HG02759 (cell line): Measurements from ENCODE around the gene ASCL5.
"Not testable (repeated sequence)": the region's sequence is repeated elsewhere in the genome, so short reads cannot be mapped to it uniquely, and the experiment has no call there.

Experiments used
- ATAC-seq: cut with Tn5 transposase; IDR thresholded peaks from one replicate; pipeline ENCODE4 v1.9.1; 2021; ENCODE audit warnings: mild to moderate bottlenecking, moderate library complexity; ENCODE audit not compliant: unreplicated experiment

The ASCL5 gene, protein sequence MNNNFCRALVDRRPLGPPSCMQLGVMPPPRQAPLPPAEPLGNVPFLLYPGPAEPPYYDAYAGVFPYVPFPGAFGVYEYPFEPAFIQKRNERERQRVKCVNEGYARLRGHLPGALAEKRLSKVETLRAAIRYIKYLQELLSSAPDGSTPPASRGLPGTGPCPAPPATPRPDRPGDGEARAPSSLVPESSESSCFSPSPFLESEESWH

DNA sequence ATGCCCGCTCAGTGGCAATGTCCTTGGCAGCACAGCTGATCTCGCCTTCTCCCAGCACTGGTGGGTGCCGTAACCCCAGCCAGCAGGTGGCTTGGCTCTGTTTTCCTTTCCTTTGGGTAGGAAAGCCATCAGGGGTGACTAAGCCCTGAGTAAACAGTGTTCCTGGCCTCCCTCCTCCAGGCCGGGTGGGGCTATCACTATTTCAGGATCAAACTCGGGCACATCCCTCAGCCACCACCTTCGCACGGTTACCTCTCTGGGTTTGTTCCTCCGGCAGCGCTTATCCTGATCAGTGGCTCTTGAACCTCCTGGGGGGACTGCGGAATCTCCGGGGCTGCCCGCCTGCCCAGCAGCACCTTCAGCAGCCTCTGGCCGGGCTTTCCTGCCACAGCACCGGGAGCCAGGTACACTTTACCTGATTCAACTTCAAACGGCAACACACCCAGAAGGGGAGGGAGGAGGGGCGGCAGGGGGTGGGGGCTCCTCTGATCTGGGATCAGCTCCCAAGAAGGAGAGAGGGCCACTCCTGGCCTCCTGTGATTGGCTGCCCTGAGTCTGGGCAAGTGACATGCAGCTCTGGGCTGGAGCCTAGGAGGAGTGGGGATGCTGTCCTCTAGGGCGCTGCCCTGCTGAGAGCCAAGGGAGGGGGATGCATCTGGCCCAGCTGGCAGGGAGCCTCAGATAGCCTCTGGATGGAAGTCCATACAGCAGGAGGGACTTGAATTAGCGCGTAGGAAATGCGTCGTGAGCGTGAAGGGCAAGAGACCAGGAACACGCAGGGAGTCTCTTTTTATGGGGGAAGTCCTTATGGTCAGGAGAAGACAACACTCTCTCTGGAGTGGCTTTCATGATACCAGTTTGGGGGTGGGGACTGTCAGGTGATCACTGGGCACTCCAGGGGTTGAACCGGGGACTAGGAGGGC is at the start of gene ASCL5:
Gene ASCL5, minus strand, starts transcription at position 353 of the 923 bp plus-strand sequence. CDS start 11,812 bp downstream, outside the sequence.
- ATAC-seq = no peak

DNA sequence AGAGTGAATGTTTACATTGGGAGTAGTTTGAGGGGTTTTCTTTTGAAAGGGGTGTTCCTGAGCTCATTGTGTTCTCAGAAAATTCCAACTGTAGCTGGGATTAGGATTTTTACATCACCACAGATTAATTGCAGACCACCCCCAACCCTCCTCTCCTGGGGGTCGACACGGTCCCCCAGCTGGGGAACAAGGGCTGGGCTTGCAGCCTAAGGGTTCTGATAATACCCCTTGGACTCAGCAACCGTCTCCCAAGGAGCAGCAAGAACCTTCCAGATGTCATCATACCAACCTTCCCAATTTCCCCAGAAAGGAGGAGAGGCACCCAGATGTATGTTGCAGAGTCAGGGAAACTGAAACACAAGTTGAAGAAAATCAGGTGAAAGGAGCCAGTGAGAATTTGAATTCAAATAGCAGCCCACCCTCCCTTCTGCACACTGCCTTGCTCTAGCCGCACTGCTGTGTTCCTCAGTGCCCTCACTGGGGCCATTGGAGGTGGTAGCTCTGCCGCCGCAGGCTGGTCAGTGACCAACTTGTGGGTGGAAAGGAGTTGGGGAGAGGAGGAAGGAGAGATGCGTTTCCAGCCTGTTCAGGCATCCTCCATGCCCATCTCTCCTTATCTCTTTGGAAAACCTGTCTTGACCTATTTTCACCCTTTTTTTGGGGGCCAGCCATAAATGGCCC is 49.0 kb upstream of the ASCL5 start:
- ATAC-seq = no peak

DNA sequence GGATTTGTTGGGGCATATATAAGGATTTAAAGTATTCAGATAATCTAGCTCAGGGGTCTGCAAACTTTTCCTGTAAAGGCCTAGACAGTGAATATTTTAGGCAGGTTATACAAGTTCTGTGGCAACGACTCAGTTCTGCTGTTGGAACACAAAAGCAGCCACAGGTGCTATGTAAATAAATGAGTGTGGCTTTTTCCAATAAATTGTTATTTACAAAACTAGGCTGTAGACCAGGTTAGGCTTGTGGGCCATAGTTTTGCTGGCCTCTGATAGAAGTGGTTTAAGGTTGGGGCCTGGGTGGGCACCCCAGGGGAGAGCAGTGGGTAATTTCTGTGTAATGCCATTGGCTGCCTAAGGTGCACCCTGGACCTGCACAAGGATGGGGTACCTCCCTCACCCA is 46.8 kb upstream of the ASCL5 start:
- ATAC-seq = no peak

DNA sequence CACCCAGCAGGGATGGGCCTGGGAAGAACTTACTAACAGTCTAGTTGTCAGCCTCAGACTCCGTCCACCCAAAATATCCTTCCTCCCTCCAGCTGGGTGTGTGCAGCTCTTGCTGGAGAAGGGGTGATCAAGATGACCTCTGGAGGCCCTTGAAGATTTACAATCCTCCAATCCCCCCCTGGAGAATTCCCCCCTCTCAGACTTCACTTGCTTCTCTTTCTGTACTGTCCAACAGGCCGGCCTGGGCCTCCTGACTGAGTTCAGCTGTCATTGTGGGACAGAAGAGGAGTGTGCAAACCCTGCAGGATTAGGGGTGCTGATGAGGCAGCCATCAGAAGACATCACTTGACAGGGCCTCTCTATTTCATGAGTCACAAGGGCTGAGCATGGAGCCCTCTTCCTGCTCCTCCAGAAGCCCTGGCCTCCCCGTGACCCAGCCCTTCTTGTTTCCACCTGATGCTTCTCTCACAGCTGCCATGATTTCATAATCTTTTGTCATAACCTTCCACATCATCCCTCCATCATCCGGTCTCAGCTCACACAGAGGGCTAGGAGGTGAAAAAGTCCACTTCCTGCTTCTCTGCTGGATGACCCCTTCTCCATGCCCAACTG is 46.1 kb upstream of the ASCL5 start:
- no peak for ATAC-seq

DNA sequence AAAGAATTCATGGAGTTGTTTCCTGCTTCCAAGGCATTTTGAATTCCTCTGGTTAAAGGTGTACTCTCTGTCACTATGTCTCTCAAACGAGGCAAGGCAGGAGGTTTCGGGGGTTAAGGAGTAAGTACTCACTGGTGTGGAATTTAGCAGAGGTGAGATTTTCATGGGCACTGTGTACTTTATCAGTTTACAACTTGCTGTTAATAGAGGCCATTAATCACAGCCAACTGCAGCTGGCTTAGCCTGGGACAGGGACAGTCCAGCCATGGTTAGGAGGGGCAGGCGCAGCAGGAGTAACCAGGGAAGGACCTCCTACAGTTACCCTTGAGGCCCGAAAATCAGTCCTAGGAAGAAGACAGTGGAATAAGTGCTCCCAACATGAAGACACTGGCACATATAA is 45.3 kb upstream of the ASCL5 start:
- ATAC-seq = no peak

DNA sequence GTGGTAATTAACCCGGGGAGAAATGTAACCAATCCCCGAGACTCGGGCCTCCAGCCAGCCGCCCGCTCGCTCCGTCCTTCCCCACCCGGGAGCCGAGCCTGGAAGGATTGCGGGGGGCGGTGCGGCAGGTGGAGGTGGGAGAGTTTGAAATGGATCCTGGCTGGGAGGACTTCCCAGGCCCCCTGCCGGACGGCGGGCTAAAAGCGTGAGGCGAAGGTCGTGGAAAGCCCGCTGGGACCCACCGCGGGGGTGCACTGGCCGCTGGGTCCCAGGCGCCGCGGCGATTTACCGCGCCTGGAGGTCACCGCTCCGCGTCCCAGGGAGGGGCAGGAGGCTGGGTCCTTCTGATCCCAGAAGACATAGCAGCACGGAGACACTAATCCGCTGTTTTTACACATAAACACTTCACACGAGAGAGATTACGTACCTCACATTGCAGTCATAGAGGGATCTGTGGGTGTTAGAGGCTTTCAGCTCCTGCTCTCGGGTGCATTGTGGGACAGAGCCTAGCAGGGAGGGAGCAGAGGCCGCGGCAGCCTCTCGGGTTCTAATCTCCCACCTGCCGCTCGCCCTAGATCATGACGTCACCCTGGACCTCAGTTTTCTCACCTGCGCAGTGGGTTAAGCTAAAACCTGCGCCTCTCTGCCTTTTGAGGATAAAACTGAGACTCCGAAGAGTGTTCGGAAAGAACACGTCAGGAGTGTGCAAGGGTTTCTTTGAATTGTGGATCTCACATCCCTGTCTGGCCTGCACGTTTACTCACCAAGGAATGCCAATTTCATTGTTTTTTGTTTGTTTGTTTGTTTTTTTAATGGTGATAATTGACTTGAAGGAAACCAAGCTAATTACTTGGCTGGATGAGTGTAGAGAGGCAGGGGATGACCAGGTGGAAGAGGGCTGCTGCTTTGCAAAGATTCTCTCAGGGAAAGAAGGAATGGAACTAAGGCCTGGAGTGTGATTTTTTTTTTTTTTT is 44.4 kb upstream of the ASCL5 start:
- ATAC-seq = peak; percentile 49

DNA sequence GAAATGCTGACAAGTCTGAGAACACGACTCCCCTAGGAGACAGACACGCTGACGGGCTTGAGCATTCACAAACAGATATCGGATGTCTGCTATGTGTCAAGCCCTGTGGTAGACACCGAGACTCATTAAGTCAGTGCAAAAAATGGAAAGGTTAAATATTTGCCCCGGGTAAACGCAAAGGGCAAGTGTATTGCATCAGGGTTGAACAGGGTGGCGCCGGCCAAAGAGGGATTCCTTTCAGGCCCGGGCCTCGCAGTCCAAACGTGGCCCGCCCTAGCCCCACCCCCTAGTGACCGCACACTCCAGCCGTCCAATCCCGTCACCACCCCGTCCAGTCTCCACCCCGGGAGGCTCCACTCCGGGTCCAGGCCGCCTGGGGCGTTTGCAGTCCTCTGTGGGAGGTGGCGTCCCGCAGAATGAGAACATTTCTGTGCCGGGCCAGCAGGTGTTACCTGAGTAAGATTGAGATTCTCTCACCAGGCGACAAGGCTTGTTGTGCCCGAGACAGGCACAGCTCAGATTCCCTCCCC is 43.6 kb upstream of the ASCL5 start:
- peak; percentile 97 for ATAC-seq

DNA sequence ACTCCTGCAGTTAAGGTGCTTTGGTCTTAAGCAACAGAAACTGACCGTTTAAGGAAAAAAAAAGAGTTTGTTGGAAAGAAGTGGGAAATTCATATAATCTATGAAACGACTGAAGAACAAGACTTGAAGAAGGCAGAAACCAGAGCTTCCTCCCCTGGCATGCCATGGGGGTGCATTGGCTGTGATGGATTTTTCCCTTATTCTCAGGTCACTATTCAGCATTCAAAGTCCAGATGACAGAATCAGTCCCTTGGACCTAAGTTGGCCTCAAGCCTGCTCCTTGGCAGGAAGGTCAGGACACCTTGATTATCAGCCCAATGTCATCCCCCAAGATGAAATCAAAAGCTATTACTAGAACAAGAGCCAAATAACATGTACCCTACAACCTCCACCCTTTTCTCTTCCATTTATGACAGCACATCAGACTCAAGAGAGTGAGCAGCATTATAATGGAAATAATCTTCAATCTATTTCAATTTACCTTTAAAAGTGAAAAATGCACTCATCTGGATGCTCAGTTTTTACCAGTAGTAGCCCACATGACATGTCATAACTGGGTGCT is 43.1 kb upstream of the ASCL5 start:
- no peak for ATAC-seq

DNA sequence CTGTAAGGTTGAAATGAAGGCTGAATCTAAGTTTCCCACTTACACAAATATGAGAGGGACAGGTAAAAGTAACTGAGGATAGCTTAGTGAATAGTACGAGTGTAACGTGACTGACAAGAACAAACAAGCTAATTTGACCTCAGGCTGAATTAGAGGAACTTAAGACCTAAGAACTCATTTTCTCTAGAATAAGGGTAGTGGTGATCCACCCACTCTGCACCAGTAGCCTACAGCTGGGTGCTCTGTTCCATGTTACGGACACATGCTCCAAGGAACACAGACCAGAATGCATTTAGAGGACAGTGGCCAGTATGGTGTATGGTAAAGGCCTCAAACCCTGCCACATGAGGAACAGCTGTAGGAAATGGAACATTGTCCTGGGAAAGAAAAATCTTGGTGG is 42.2 kb upstream of the ASCL5 start:
- no peak for ATAC-seq

DNA sequence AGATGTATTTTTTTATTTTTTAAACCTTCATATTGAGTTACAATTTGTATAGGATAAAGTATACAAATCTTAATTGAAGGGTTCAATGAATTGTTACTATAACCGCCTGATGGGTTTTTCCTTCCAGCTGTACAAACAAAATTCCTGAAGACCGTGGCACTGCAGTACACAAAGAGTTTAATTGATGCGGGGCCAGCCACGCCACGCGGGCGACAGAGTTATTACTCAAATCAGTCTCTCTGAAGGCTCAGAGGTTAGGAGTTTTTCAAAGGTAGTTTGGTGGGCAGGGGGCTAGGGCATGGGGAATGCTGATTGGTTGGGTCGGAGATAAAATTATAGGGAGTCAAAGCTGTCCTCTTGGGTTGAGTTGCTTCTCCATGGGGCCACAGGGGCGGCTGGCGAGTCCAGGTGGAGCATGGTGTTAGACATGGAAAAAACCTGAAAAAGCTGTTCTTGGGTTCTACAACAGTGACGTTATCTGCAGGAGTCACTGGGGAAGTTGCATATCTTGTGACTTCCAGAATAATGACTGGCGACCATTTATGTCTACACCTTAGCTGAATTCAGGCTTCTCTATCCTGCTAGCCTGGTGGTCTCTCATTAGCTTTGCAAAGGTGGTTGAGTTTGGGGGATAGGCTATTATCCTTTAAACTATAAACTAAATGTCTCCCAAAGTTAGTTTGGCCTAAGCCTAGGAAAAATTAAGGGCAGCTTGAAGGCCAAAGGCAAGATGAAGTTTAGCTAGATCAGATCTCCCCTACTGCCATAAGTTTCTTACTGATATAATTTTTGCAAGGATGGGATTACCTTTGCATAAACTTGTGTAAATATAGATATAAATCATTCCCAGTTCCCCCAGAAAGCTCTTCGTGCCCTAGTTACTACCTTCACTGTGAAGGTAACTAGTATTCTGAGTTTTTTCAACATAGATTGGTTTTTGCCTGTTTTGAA is 40.3 kb upstream of the ASCL5 start:
- ATAC-seq = no peak

DNA sequence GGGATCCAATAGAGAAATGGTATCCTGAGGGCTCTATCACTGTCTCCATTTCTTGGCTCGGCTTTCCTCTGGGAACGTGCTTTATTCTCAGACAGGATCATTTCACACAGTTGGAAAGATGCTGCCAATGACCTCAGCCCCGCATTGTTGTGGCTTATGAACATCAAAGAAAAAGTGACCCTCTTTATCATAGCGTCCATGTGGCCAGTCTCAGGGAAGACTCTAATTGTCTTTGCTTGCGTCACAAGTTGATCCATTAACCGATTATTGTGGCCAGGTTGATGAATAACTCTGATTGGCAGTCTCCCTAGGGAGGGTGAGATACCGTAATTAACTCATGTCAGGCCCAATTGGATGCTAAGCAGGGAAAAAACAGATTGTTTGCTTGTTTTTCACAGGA is 37.7 kb upstream of the ASCL5 start:
- ATAC-seq = no peak

DNA sequence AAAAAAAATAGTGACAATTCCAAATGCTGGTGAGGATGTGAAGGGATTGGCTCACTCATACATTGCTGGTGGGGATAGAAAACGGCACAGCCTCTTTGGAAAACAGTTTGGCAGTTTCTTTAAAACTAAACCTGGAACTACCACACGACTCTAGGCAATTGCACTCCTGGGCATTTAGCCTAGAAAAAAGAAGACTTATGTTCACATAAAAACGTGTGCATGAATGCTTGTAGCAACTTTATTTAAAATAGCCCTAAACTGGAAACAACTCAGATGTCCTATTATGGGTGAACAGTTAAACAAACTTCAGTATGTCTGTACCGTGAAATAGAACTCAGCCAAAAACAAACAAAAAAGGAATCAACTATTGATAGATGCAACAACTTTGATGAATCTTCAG is 36.7 kb upstream of the ASCL5 start:
- ATAC-seq = no peak

DNA sequence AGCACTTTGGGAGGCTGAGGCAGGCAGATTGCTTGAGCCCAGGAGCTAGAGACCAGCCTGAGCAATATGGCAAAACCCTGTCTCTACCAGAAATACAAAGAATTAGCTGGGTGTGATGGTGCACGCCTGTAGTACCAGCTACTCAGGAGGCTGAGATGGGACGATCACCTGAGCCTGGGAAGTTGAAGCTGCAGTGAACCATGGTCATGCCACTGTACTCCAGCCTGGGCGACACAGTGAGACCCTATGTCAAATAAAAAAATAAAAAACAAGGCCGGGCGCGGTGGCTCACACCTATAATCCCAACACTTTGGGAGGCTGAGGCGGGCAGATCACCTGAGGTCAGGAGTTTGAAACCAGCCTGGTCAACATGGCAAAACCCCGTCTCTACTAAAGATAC is 36.1 kb upstream of the ASCL5 start:
- ATAC-seq = not testable (repeated sequence)

DNA sequence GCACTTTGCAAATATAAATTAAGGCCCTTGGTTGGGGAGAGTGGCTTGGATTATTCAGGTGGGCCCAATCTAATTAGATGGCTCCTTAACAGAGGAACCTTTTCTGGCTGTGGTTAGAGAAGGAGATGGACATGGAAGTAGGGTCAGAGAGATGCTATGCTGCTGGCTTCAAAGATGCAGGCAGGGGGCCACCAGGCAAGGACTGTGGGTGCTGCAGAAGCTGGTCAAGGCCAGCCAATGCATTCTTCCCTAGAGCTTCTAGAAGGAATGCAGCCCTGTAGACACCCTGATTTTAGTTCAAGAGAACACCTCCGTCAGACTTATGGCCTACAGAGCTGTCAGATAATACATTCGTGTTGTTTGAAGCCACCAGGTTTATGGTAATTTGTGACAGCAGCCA is 31.0 kb upstream of the ASCL5 start:
- no peak for ATAC-seq

DNA sequence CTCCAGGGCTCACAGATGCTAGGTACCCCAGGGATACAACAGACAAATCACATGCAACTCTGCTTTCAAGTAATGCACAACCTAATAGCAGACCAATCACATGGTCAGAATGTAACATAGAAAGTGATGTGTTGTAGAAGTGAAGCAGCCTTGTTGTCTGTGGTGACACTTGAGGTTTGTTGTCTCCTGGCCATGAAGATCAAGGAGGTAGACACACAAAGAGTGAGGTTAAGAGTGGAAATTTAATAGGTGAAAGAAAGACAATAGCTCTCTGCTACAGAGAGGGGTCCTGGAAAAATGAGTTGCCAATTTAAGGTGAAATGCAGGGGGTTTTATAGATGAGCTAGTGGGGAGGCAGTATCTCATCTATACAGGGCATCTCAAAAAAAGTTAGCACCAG is 29.8 kb upstream of the ASCL5 start:
- ATAC-seq = no peak

DNA sequence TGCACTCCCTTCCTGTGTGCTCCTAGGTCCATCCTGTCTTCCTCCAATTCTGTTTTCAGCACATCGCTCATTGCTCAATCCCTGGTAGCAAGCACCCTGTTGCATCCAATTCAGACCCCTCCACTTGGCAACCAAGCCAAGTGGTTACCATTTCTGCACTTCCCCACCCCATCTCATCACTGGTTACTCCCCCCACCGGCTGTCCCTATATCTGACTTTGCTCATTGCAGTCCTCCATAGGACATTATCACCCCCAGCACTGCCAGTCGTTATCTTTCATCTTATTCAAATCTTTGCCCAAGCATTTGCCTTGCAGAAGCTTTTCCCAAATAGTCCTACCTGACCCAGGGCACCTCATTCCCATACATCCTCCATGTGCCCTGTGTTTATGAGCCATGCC is 29.4 kb upstream of the ASCL5 start:
- ATAC-seq = no peak

DNA sequence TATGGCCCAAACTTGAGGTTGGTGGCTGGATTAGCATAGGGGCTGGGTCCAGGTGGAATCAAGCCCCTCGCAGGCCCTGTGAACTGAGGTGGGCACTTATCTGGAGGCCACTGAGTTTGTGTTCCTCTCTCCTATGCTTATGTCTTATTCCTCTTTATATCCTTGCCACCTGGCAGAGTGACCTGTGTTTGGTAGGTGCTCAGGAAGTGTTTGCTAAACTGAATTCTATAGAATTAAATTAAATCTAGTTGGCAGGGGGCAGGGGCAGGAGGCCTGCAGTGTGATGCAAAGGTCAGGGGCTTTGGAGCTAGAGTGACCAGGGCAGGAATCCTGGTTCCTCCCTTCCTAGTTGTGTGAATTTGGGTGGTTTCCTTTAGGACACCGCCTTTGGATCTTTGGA is 28.4 kb upstream of the ASCL5 start:
- no peak for ATAC-seq

DNA sequence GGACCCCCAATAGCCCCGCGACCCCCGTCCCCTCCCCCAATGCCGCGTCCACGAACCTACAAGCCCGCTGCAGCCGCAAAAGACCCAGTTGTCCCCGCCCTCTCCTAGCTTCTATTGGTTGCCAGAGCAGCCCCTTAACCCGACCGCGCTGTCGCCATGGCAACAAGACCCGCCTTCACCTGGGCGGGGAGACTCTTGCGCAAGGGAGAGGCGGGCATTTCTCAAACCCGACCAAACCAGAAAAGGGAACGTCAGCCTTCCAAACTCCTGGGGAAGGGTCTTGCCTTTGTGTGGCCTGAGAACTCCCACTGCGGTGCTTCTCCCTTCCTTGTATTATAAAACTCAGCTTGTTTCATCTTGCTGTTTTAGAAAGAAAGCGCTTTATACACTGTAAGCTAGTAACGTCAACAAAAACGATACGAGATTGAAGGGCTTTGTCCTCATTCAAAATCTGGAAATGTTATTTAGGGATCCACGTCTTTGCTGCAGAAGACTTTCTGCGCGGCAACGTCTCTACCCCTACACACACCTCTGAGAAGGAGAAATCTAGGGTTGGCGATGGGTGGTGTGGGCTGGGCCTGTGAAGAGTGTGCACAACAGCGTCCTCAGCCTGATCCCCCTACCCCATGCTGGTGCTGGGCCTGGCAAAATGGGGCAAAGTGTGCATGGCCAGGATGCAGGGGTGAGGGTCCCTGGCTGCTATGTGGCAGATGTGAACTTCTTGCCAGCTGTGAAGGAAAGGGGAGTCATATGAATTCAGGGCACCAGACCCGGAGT is 27.6 kb upstream of the ASCL5 start, which contains the start of gene TMEM9:
Gene TMEM9, minus strand, starts transcription at position 86 of the 777 bp plus-strand sequence. CDS start 551 bp downstream, outside the sequence.
- peak; percentile 98 for ATAC-seq
